OCI-LY1 (cell line): ENCODE data around the gene NUDCD3.

Source experiments
- H2AFZ ChIP-seq: fragments of 200-600 bp; sonication (generic), shearing (Covaris generic); 2 replicates; pipeline ENCODE4 v1.6.0; 2014; ENCODE audit warnings: antibody characterized with exemption, mild to moderate bottlenecking, low read length
- H3F3A ChIP-seq: fragments of 200-600 bp; sonication (generic), shearing (Covaris generic); 2 replicates; pipeline ENCODE4 v1.6.0; 2014; ENCODE audit warnings: mild to moderate bottlenecking, antibody characterized with exemption, low read length, moderate library complexity; ENCODE audit not compliant: insufficient read depth
- H3K27ac ChIP-seq: fragments of 200-600 bp; sonication (generic); 2 replicates; pipeline ENCODE4 v1.5.1; 2014; ENCODE audit warnings: low read length, mixed run types, mild to moderate bottlenecking, low read depth; ENCODE audit not compliant: poor library complexity, severe bottlenecking
- H3K27me3 ChIP-seq: fragments of 200-600 bp; sonication (generic); 2 replicates; pipeline ENCODE4 v1.6.0; 2014; ENCODE audit warnings: antibody characterized with exemption, mild to moderate bottlenecking, low read length, moderate library complexity; ENCODE audit not compliant: insufficient read depth
- H3K36me3 ChIP-seq: fragments of 200-600 bp; sonication (generic); 2 replicates; pipeline ENCODE4 v1.6.1; 2014; ENCODE audit warnings: mild to moderate bottlenecking, antibody characterized with exemption, low read length, moderate library complexity, mixed read lengths; ENCODE audit not compliant: insufficient read depth
- H3K4me1 ChIP-seq: fragments of 200-600 bp; sonication (generic); 2 replicates; pipeline ENCODE4 v1.5.1; 2014; ENCODE audit warnings: mild to moderate bottlenecking, low read length, moderate library complexity; ENCODE audit not compliant: insufficient read depth, severe bottlenecking
- H3K4me2 ChIP-seq: fragments of 200-600 bp; sonication (generic), shearing (Covaris generic); 2 replicates; pipeline ENCODE4 v1.6.1; 2014; ENCODE audit warnings: low read length
- H3K4me3 ChIP-seq: fragments of 200-600 bp; sonication (generic); 2 replicates; pipeline ENCODE4 v1.5.1; 2014; ENCODE audit warnings: low read length, low read depth, mild to moderate bottlenecking, mixed read lengths; ENCODE audit not compliant: poor library complexity, severe bottlenecking
- H3K79me2 ChIP-seq: fragments of 200-600 bp; shearing (Covaris generic); 2 replicates; pipeline ENCODE4 v1.6.1; 2016; ENCODE audit warnings: mixed run types, low read length, mixed read lengths; ENCODE audit not compliant: insufficient read depth
- H3K9ac ChIP-seq: fragments of 200-600 bp; sonication (generic), shearing (Covaris generic); 2 replicates; pipeline ENCODE4 v1.6.1; 2014; ENCODE audit warnings: mild to moderate bottlenecking, low read length, mixed read lengths
- H3K9me2 ChIP-seq: fragments of 200-600 bp; sonication (generic), shearing (Covaris generic); 2 replicates; pipeline ENCODE4 v1.6.1; 2014; ENCODE audit warnings: low read depth, mild to moderate bottlenecking, low read length, mixed read lengths
- H3K9me3 ChIP-seq: fragments of 200-600 bp; shearing (Covaris generic); 2 replicates; pipeline ENCODE4 v1.6.1; 2014; ENCODE audit warnings: low read length, mixed read lengths
- H4K20me1 ChIP-seq: fragments of 200-600 bp; sonication (generic), shearing (Covaris generic); 2 replicates; pipeline ENCODE4 v1.6.0; 2016; ENCODE audit warnings: mild to moderate bottlenecking, low read length; ENCODE audit not compliant: insufficient read depth
- CTCF ChIP-seq: fragments of 200-600 bp; sonication (generic), shearing (Covaris generic); IDR thresholded peaks from 2 replicates; pipeline ENCODE4 v1.5.1; 2017; ENCODE audit warnings: mild to moderate bottlenecking, antibody characterized with exemption, low read length, moderate library complexity, mixed read lengths
- EZH2 ChIP-seq: fragments of 200-600 bp; sonication (generic), shearing (Covaris generic); IDR thresholded peaks from 2 replicates; pipeline ENCODE4 v1.8.0; 2017; ENCODE audit warnings: borderline replicate concordance, mixed run types, mild to moderate bottlenecking, antibody characterized with exemption, low read length, moderate library complexity, mixed read lengths

Gene NUDCD3

DNA sequence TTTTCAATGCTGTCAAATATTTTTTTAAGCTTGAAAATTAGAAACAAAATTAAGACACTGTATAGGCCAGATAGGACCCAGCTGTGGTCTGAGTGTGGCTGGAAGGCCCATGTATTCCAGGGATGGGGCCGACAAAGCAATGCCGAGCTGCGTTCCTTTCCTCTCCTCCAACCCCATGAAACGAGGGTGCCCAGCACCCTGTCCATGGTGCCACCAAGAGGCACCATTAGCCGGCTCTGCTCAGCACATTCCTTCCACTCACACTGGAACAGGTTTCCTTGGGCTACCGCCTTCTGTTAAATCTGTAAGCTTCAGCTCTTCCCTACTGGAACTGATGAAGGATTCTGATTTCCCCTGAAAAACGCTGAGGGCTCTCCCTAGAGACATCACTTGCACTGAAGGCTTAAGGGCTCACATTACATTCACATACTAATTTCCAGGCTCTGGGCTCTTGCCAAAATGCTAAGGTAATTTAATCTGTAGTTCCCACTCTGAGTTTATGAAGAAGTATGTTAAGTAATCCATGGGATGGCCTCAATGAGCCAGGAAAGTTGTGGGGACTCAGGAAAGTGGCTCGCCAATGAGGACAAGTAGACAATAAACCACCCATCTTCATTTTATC, 91.4 kb downstream of the NUDCD3 start:
- H3K36me3 ChIP-seq = peaks cover 59% of the 10 kb centered on the region

GRCh38 chr7:44398511-44398911, 91.9 kb downstream of the NUDCD3 start:
- Histone ChIP-seq H3F3A (no peaks in the 10 kb centered on the region), H3K9me2 (no peaks in the 10 kb centered on the region), H3K27me3 (no peaks in the 10 kb centered on the region), H2AFZ (no peak overlapping the region), H3K27ac (no peak overlapping the region), H3K9ac (no peak overlapping the region), H3K4me1 (no peaks in the 10 kb centered on the region), H3K36me3 (peaks cover 59% of the 10 kb centered on the region; the same call in 1 of the 2 replicates), H3K79me2 (no peaks in the 10 kb centered on the region), H3K4me3 (no peak overlapping the region), H3K4me2 (no peak overlapping the region), H4K20me1 (no peaks in the 10 kb centered on the region), H3K9me3 (no peaks in the 10 kb centered on the region)
- TF ChIP-seq EZH2 (no peak), CTCF (no peak)

More for the DNA sequence above, 91.4 kb downstream of the NUDCD3 start:
- Histone ChIP-seq H3K9me3 (no peaks in the 10 kb centered on the region), H3K4me2 (no peak overlapping the region), H3K4me3 (no peak overlapping the region), H2AFZ (no peak overlapping the region), H3K4me1 (no peaks in the 10 kb centered on the region), H3K9ac (no peak overlapping the region), H3K9me2 (no peaks in the 10 kb centered on the region), H3K27ac (no peak overlapping the region), H3K79me2 (no peaks in the 10 kb centered on the region), H3F3A (no peaks in the 10 kb centered on the region), H3K27me3 (no peaks in the 10 kb centered on the region), H4K20me1 (no peaks in the 10 kb centered on the region)
- no peak for TF ChIP-seq EZH2
- no peak for TF ChIP-seq CTCF

- Histone ChIP-seq H4K20me1 (no peaks in the 10 kb centered on the region), H3K4me3 (no peak overlapping the region), H3K27ac (no peak overlapping the region), H3K4me2 (no peak overlapping the region), H3K9me3 (no peaks in the 10 kb centered on the region), H3K9ac (no peak overlapping the region), H3F3A (no peaks in the 10 kb centered on the region), H3K79me2 (no peaks in the 10 kb centered on the region), H2AFZ (no peak overlapping the region), H3K9me2 (no peaks in the 10 kb centered on the region), H3K36me3 (peaks cover 51% of the 10 kb centered on the region; the same call in 1 of the 2 replicates), H3K27me3 (no peaks in the 10 kb centered on the region), H3K4me1 (no peaks in the 10 kb centered on the region)
- no peak for TF ChIP-seq CTCF
- TF ChIP-seq EZH2 = no peak
Observed at GRCh38 chr7:44396931-44397545, 93.4 kb downstream of the NUDCD3 start.
